DND-41 (cell line): ENCODE data around the gene CD74.

ENCODE experiments used
- CTCF ChIP-seq: IDR thresholded peaks from 2 replicates; pipeline ENCODE4 v1.5.1; 2012; ENCODE audit warnings: borderline replicate concordance, low read length, moderate library complexity, mild to moderate bottlenecking; ENCODE audit not compliant: poor library complexity, severe bottlenecking; ENCODE audit errors: extremely low read depth
- EZH2 ChIP-seq: IDR thresholded peaks from 3 replicates; pipeline ENCODE4 v1.6.1; 2012; ENCODE audit warnings: borderline replicate concordance, low read depth, mild to moderate bottlenecking, moderate library complexity, low read length, inconsistent platforms; ENCODE audit not compliant: severe bottlenecking

- no peak for TF ChIP-seq CTCF
- no peak for TF ChIP-seq EZH2
These were observed 629 bp upstream of the CD74 start for GRCh38 chr5:150413176-150413901.
